ENCODE measurements around the gene TC2N. TPM values are rescaled to one million over a fixed set of nuclear protein-coding genes. Genes with fewer than 3 reads are reported as not detected.

TC2N gene
- total and polyA plus RNA-seq, 2 experiments from 2014 or later: 10.0 to 35.0 TPM

GRCh38 chr14:91731018-91731417, 136.3 kb downstream of the TC2N start (continued):
- TF ChIP-seq ZNF462 (CRISPR knock-in tag; IDR thresholded peaks at IDR 0.05): no peak
- no peak for TF ChIP-seq REST (IDR thresholded peaks at IDR 0.05; ENCODE audit: unreplicated experiment)
- TF ChIP-seq CTCF (conservative IDR thresholded peaks at IDR 0.05; ENCODE audit: low read depth in 2 of 2): no peak
- TF ChIP-seq POLR2AphosphoS5 (IDR thresholded peaks at IDR 0.05; ENCODE audit: low read depth): no peak
- TF ChIP-seq EZH2 (IDR thresholded peaks at IDR 0.05; ENCODE audit: low read depth, unreplicated experiment): no peak

Data from GM23338 (cell line).